Pancreas (tissue), 10 donors: ENCODE results near the gene GNG10. TPM values are rescaled to one million over a fixed set of nuclear protein-coding genes. Genes with fewer than 3 reads are reported as not detected.
"Not testable (repeated sequence)": the region's sequence is repeated elsewhere in the genome, so short reads cannot be mapped to it uniquely, and the experiment has no call there.

Source experiments
- ATAC-seq, 4 donors: fragments of 200-7000 bp; cut with Tn5 transposase; one replicate each; pipeline versions ENCODE4 v1.8.0 to v1.9.1; 2020; ENCODE audit warnings: mild to moderate bottlenecking in 4 of 4, moderate library complexity in 4 of 4
- DNase-seq, 6 donors: peaks; one replicate each; pipeline ENCODE4 v3.0.0-alpha.2; 2020
- FAIRE-seq: peaks from 2 replicates; lab custom pipeline; 2012; peaks lifted over from hg19 to GRCh38; lab: Jason Lieb, UNC
- H3K27ac ChIP-seq, 4 donors: fragments of 200-600 bp; sonication (generic); 1 replicate in 3 of 4; 2 replicates in 1 of 4; pipeline versions ENCODE4 v1.5.0 to v1.8.0; 2020
- H3K27me3 ChIP-seq, 4 donors: fragments of 200-600 bp; one replicate each; pipeline ENCODE4 v1.8.0; 2021
- H3K36me3 ChIP-seq, 3 donors: fragments of 200-600 bp; sonication (generic) in 1 of 3; one replicate each; pipeline versions ENCODE4 v1.5.0 to v1.8.0; 2020 to 2021
- H3K4me1 ChIP-seq, 3 donors: fragments of 200-600 bp; one replicate each; pipeline ENCODE4 v1.8.0; 2021
- H3K4me3 ChIP-seq, 4 donors: fragments of 200-600 bp; sonication (generic) in 2 of 4; one replicate each; pipeline versions ENCODE4 v1.5.0 to v1.8.0; 2020 to 2021
- H3K9me3 ChIP-seq, 4 donors: fragments of 200-600 bp; one replicate each; pipeline ENCODE4 v1.8.0; 2021
- WGBS, 2 donors: extraction: QIAGEN DNeasy Blood & Tissue Kit; methylation state at CpG; one replicate each; pipeline ENCODE4 v1.1.7; 2013; 5-methylcytosine and 5-hydroxymethylcytosine counted together
- intact Hi-C, 3 donors: fragments of 100-400 bp; cut with DNase I; formaldehyde crosslinking; loops; one replicate each; pipeline versions ENCODE4 v1.11.1 to v1.14.2; 2022
- polyA plus RNA-seq, 2 donors: library from polyadenylated mRNA; stranded (reverse); fragments of 200-250 nt; gene quantifications; one replicate each; pipeline ENCODE4 v1.2.3, GENCODE V29; 2013
- total RNA-seq, 6 donors: library from RNA; stranded (reverse); fragmentation: NEBNext Ultra II Directional in 4 of 6; extraction: Animal tissue kit (Norgen Biotek cat#: 25700) in 4 of 6; gene quantifications; one replicate each; pipeline versions ENCODE4 v1.2.1 to v1.2.4, GENCODE V29; 2021 to 2023
- TF ChIP-seq, protein P1 (sequence below), 4 donors: fragments of 200-600 bp; sonication (generic) in 3 of 4; IDR thresholded peaks; one replicate each; pipeline versions ENCODE4 v1.5.0 to v1.8.0; 2021; ENCODE audit warnings: antibody characterized with exemption in 4 of 4
- donor health status: healthy with polysubstance abuse.
- donor health status: DM: no; HTN: no; CAD: no; lungs with moderate emphysema.
- donor health status: DM: no; HTN: no; CAD: no.
- donor health status: control.
- donor health status: control.
- donor health status: Bipolar disorder and iron deficiency.
- donor health status: DM: yes; HTN: yes; CAD: no.
- donor health status: DM: no; HTN: no; CAD: no.
- donor health status: DM: no; HTN: no; CAD: no.
- donor health status: DM: yes; HTN: yes; CAD: no.

The GNG10 gene
- total and polyA plus RNA-seq, 8 donors = 4.5 to 34.9 (median 12.9) TPM

DNA sequence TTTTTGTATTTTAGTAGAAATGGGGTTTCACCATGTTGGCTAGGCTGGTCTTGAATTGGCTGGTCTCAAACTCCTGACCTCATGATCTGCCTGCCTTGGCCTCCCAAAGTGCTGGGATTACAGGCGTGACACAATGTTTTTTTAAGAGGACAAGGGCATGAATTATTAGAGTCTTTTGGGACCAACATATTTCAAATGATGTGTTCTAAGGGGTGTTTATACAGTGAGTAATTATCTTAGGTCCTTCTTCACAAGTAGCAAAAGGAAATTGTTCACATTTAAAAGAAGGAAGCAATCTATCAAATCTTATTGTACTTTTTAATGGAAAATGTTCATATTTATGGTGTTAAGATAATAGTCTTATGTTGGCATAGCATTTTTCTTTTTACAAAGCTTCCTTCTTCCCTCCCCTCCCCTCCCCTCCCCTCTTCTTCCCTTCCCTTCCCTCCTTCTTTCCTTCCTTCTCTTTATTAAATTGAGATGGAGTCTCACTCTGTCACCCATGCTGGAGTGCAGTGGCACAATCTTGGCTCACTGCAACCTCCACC lies 6.7 kb downstream of the GNG10 start:
- Histone ChIP-seq H3K4me3 (no peak overlapping the region), H3K27ac (no peak overlapping the region), H3K9me3 (no peaks in the 10 kb centered on the region), H3K36me3 (peaks cover 0 to 3% (median 0%) of the 10 kb centered on the region in 3 donors), H3K4me1 (no peaks in the 10 kb centered on the region), H3K27me3 (no peaks in the 10 kb centered on the region)
- 94 to 98% methylated on average over 1 of the region's 1 CpG for WGBS, 2 donors
- DNase-seq = no peak
- ATAC-seq = no peak
- FAIRE-seq = no peak
- intact Hi-C loops = no loop called here
- TF ChIP-seq, protein P1, sequence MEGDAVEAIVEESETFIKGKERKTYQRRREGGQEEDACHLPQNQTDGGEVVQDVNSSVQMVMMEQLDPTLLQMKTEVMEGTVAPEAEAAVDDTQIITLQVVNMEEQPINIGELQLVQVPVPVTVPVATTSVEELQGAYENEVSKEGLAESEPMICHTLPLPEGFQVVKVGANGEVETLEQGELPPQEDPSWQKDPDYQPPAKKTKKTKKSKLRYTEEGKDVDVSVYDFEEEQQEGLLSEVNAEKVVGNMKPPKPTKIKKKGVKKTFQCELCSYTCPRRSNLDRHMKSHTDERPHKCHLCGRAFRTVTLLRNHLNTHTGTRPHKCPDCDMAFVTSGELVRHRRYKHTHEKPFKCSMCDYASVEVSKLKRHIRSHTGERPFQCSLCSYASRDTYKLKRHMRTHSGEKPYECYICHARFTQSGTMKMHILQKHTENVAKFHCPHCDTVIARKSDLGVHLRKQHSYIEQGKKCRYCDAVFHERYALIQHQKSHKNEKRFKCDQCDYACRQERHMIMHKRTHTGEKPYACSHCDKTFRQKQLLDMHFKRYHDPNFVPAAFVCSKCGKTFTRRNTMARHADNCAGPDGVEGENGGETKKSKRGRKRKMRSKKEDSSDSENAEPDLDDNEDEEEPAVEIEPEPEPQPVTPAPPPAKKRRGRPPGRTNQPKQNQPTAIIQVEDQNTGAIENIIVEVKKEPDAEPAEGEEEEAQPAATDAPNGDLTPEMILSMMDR (IDR thresholded peaks at IDR 0.05) = no peak

DNA sequence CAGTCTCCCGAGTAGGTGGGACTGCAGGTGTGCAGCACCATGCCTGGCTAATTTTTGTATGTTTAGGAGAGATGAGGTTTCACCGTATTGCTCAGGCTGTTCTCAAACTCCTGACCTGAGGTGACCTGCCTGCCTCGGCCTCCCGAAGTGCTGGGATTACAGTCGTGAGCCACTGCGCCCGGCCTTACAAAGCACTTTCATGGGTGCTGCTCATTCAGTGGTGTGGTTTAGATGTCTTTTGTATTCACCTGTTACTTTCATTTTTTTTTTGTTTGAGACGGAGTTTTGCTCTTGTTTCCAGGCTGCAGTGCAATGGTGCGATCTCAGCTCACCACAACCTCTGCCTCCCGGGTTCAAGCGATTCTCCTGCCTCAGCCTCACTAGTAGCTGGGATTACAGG lies 7.2 kb downstream of the GNG10 start:
- H3K4me1 ChIP-seq, H3K27me3 ChIP-seq, intact Hi-C loops, H3K27ac ChIP-seq, H3K9me3 ChIP-seq, ATAC-seq, FAIRE-seq, H3K36me3 ChIP-seq, DNase-seq, H3K4me3 ChIP-seq: not testable (repeated sequence)
- 92 to 93% methylated on average over 11 of the region's 11 CpGs for WGBS, 2 donors

- Histone ChIP-seq H3K36me3 (no peaks in the 10 kb centered on the region), H3K27me3 (no peaks in the 10 kb centered on the region), H3K27ac (no peak overlapping the region), H3K4me3 (no peak overlapping the region), H3K4me1 (no peaks in the 10 kb centered on the region), H3K9me3 (no peaks in the 10 kb centered on the region)
- FAIRE-seq = no peak
- no peak for ATAC-seq
- intact Hi-C loops = no loop called here
- DNase-seq = no peak
- WGBS, 2 donors = 91 to 94% methylated on average over 2 of the region's 2 CpGs
- TF ChIP-seq, protein P1 (IDR thresholded peaks at IDR 0.05) = no peak
Observed at GRCh38 chr9:111674319-111674718, 12.9 kb downstream of the GNG10 start.

DNA sequence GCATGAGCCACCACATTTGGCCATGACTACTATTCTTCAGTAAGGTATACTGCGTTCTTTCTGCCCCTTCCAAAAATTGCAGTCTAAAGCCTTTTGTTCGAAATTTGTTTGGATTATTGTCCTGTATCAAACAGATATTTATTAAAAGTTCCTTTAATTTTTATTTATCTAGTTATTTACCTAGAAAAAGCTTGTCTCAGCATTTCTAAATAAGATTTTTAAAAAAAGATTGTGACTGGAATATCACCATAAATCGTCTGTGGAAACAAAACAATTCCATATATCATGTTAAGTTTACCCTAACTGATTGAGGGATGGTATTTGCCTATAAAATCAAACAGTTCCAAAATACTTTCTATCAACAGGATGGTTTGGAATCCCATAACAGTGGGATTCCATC lies 14.7 kb downstream of the GNG10 start:
- Histone ChIP-seq H3K4me1 (no peaks in the 10 kb centered on the region), H3K9me3 (no peaks in the 10 kb centered on the region), H3K4me3 (no peak overlapping the region), H3K27ac (no peak overlapping the region), H3K27me3 (no peaks in the 10 kb centered on the region), H3K36me3 (no peaks in the 10 kb centered on the region)
- 91 to 95% methylated on average over 3 of the region's 3 CpGs for WGBS, 2 donors
- intact Hi-C loops = no loop called here
- ATAC-seq = no peak
- FAIRE-seq = no peak
- no peak for DNase-seq
- TF ChIP-seq, protein P1 (IDR thresholded peaks at IDR 0.05) = no peak

DNA sequence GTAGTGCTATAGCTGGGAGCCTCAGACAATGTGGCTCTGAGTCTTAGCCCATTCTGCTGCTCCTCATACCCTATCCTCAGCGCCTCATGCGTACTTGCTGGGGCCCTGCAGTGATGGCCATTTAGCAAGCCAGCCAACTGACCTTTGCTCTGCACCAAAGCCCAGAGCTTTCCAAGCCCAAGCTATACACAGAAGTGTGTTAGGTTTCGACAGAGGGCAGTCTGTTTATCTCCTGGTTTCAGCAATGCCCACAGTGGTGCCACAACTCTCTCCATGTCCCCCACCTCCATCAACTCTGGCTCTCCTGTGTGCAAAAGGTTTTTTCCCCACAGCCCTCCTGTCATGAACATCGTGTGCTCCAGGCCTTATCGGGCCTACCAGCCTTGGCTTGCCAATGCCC lies 16.9 kb downstream of the GNG10 start:
- H3K27ac ChIP-seq = no peak overlapping the region
- intact Hi-C loops = no loop called here
- 81 to 93% methylated on average over 5 of the region's 5 CpGs for WGBS, 2 donors

More for the DNA sequence above, 16.9 kb downstream of the GNG10 start:
- no peak overlapping the region for H3K4me3 ChIP-seq
- no peaks in the 10 kb centered on the region for H3K27me3 ChIP-seq
- TF ChIP-seq, protein P1 (IDR thresholded peaks at IDR 0.05) = no peak
- H3K9me3 ChIP-seq = no peaks in the 10 kb centered on the region
- DNase-seq = no peak
- H3K4me1 ChIP-seq = no peaks in the 10 kb centered on the region
- ATAC-seq = no peak
- no peaks in the 10 kb centered on the region for H3K36me3 ChIP-seq
- no peak for FAIRE-seq
